GM19438 (cell line): ENCODE results near the gene SRI.
"Not testable (repeated sequence)": the region's sequence is repeated elsewhere in the genome, so short reads cannot be mapped to it uniquely, and the experiment has no call there.

Experiments
- ATAC-seq: cut with Tn5 transposase; IDR thresholded peaks from one replicate; pipeline ENCODE4 v1.9.1; 2021; ENCODE audit warnings: low read depth; ENCODE audit not compliant: unreplicated experiment

SRI gene

GRCh38 chr7:88191911-88192310, 27.9 kb downstream of the SRI start:
- ATAC-seq = no peak

GRCh38 chr7:88185650-88186049, 34.2 kb downstream of the SRI start:
- ATAC-seq = no peak

- no peak for ATAC-seq
These were observed 35.0 kb downstream of the SRI start for GRCh38 chr7:88184848-88185304.

DNA sequence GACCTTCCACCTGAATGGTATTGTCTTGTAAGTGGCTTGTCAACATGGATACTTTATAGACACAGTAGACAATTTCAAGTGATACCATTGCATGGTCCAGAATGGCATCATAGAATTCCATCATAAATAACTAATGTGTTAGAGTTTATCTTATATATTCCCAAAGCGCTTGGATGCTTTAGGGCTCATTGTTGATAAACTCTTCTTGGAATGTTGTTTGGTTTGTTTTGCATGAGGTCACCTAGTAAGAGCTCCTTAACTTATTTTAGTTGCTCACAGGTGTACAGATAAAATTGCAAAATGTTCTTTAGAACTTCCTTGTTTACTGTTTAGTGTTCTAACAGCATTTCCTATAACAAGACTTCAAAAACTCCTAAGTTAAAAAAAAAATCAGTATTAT, 36.8 kb downstream of the SRI start:
- ATAC-seq = no peak

DNA sequence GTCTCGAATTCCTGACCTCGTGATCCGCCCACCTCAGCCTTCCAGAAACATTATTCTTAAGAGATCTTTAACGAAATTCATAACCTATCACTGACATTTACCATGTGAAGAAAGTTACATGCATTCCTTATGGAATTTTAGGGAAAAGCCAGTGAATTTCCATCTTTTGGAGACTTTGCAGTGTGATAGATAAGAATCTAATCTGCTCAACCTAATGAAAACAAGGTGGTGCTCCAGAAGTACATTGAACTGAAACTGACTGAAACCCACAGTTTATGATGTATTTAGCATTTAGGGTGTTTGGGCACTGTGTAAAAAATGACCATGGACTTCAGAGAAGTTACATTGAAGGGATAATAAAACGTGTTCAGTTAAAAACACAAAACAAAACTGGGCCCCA, 43.6 kb downstream of the SRI start:
- no peak for ATAC-seq

DNA sequence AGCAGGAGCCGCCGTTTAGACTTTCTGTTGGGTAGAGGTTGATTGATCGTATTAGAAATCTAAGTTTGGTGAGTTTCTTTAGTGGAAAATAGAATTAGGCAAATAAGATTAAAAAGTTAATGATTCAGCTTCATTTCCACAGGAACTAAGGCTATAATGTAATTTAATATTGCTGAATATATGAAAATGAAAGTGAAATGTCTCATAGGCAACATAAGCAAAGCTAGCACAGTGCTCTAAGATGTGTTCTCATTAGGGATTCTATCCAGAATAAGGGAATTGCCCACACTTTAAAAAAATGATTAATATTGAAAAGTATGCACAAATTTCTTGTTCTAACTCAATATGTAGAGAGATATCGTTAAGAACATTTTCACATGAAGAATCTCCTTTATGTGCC, 47.0 kb downstream of the SRI start:
- no peak for ATAC-seq

DNA sequence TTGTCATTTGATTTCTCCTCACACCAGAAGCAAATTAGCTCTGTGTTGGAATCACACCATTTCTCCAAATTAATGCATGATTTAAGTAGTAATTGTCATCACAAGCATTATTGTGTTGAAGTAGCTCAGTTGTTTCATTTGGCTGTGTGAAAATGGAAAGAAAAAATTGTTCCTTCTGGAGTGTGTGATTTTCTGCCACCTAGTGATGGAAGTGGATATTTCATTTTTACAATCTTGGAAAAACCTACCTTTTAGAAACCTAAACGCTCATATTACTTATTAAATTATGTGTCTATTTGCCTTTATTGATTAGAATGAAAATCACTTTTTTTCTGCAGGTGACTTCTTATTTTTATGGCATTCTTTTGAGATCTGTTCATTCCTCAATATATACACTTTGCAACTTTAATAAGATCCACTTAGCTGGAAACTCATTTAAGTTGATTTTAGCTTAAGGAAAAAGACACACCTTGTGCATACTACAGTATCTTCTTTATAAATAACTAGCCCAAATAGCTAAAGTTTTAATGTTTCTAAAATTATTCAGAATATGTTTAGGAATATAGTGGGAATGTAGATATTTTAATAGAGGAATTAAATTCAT, 50.0 kb downstream of the SRI start:
- no peak for ATAC-seq

GRCh38 chr7:88167721-88168120, 52.1 kb downstream of the SRI start:
- ATAC-seq = no peak

DNA sequence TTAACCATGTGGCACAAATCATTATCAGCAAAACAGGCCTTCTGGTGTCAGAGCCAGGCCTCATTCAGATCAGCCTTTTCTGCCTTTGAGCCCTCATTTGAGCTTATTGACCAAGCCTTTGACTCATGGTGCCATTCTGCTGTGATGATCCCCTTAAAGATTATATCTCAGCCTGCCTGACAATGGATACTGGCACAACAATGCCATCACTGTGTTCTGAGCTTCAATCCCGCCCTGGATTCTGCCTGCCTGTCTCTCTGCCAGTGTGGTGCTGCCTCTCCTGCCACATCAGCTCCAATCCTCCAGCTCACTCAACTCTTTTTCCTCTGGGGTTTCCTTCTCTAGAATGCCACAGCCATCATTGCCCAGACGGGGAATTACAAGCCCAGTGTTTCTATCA, 52.6 kb downstream of the SRI start:
- no peak for ATAC-seq

DNA sequence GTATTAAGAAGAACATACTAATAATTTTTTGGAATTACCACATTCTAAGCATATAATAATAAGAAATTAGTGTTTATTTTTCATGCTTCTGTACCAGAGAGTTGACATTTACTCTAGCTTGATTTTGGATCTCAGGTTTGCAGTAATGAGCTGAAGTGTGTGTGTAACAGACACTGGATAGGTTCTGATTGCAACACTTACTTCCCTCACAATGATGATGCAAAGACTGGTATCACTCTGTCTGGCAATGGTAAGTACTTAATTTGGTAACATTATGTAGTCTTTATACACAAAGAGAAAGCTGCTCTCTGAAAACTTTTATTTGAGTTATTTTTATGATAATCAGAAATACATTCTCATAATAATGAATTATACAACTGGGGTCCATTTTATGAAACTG, 54.1 kb downstream of the SRI start:
- ATAC-seq = no peak

- ATAC-seq = not testable (repeated sequence)
These were observed 60.1 kb downstream of the SRI start for GRCh38 chr7:88159741-88160140.

DNA sequence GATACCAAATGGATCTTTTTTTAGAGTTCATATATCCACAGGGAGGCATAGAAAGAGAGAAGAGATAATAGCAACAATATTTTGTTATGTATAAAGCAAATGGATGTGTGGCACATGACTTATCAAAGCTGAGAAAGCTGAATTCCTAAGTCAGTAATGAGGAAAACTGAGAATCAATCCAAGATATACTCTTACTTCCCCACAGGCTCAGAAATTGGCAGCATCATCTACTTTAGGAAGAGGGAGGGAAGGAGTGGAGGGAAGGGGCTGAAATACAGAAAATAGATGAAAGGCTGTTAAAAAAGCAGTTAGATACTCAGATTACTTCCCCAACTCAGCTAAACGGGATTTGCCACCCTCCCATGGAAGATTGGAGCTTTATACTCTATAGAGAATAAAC, 63.5 kb downstream of the SRI start:
- ATAC-seq = no peak

DNA sequence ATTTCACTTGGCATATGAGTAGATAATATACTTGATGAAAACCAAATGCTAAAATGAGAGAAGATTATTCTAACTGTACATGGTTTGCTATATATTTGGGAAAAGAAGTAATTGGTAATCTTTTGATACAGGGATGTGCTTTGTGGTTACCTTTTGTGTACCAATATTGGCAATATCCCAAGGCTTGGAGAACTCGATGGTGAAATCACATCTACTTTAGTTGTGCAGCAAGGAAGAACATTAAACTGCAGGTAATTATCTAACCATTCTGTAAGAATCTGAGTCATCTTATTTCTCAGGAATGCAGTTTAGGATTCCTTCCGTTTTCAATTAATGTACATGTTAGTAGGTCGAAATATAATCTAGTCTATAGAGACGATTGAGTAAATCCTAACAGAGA, 64.1 kb downstream of the SRI start:
- ATAC-seq = no peak
